GM19099 (cell line): ENCODE data around the gene CHSY1.

ENCODE experiments used
- POLR2A ChIP-seq: IDR thresholded peaks from 3 replicates; pipeline ENCODE4 v1.6.1; 2011; ENCODE audit warnings: low read depth; ENCODE audit not compliant: insufficient read length; ENCODE audit errors: extremely low read depth

CHSY1 gene

GRCh38 chr15:101240358-101240757, 11.5 kb downstream of the CHSY1 start:
- TF ChIP-seq POLR2A = no peak

- no peak for TF ChIP-seq POLR2A
Observed at GRCh38 chr15:101239724-101240136, 12.1 kb downstream of the CHSY1 start.

- TF ChIP-seq POLR2A = no peak
Observed at GRCh38 chr15:101237251-101237650, 14.6 kb downstream of the CHSY1 start.

- no peak for TF ChIP-seq POLR2A
Observed at GRCh38 chr15:101233651-101234280, 18.1 kb downstream of the CHSY1 start.

GRCh38 chr15:101232677-101233076, 19.2 kb downstream of the CHSY1 start:
- TF ChIP-seq POLR2A = no peak

- TF ChIP-seq POLR2A = no peak
Observed at GRCh38 chr15:101228313-101228712, 23.5 kb downstream of the CHSY1 start.

- TF ChIP-seq POLR2A = no peak
Observed at GRCh38 chr15:101225658-101226057, 26.2 kb downstream of the CHSY1 start.

- TF ChIP-seq POLR2A = no peak
Observed at GRCh38 chr15:101221902-101222301, 29.9 kb downstream of the CHSY1 start.

GRCh38 chr15:101220060-101220459, 31.8 kb downstream of the CHSY1 start:
- no peak for TF ChIP-seq POLR2A

GRCh38 chr15:101219441-101219840, 32.4 kb downstream of the CHSY1 start:
- TF ChIP-seq POLR2A = no peak

GRCh38 chr15:101217446-101217845, 34.4 kb downstream of the CHSY1 start:
- no peak for TF ChIP-seq POLR2A

GRCh38 chr15:101216100-101216499, 35.7 kb downstream of the CHSY1 start:
- TF ChIP-seq POLR2A = no peak

GRCh38 chr15:101215681-101216080, 36.2 kb downstream of the CHSY1 start:
- TF ChIP-seq POLR2A = no peak

GRCh38 chr15:101213570-101213969, 38.3 kb downstream of the CHSY1 start:
- no peak for TF ChIP-seq POLR2A

GRCh38 chr15:101213147-101213546, 38.7 kb downstream of the CHSY1 start:
- no peak for TF ChIP-seq POLR2A

- TF ChIP-seq POLR2A = no peak
Observed at GRCh38 chr15:101211897-101212296, 40.0 kb downstream of the CHSY1 start.

GRCh38 chr15:101210466-101210865, 41.4 kb downstream of the CHSY1 start:
- no peak for TF ChIP-seq POLR2A
